Central memory CD4-positive, alpha-beta T cell (primary cell): ENCODE data around the gene SCLY.

Experiments
- DNase-seq: peaks from one replicate; pipeline ENCODE4 v3.0.0; 2022

Gene SCLY

GRCh38 chr2:238098901-238099713, 38.3 kb downstream of the SCLY start:
- DNase-seq = no peak

GRCh38 chr2:238099714-238100048, 38.9 kb downstream of the SCLY start:
- DNase-seq = no peak

- no peak for DNase-seq
These were observed 39.4 kb downstream of the SCLY start, which contains the start of gene ESPNL for GRCh38 chr2:238100049-238100820. ESPNL (plus strand) TSS chr2:238100340; CDS start chr2:238100420, 80 bp downstream.

GRCh38 chr2:238100821-238101771, 40.3 kb downstream of the SCLY start:
- DNase-seq = no peak

GRCh38 chr2:238101891-238102841, 41.4 kb downstream of the SCLY start:
- no peak for DNase-seq

GRCh38 chr2:238102865-238103264, 42.1 kb downstream of the SCLY start:
- DNase-seq = no peak

- DNase-seq = no peak
These were observed 42.8 kb downstream of the SCLY start for GRCh38 chr2:238103465-238104225.

- DNase-seq = no peak
These were observed 43.5 kb downstream of the SCLY start for GRCh38 chr2:238104226-238104690.

GRCh38 chr2:238104691-238105371, 44.0 kb downstream of the SCLY start:
- no peak for DNase-seq

- no peak for DNase-seq
These were observed 44.9 kb downstream of the SCLY start for GRCh38 chr2:238105506-238106338.

- DNase-seq = no peak
These were observed 45.5 kb downstream of the SCLY start for GRCh38 chr2:238106339-238106697.

- no peak for DNase-seq
These were observed 46.1 kb downstream of the SCLY start for GRCh38 chr2:238106698-238107524.

GRCh38 chr2:238107525-238108422, 47.0 kb downstream of the SCLY start:
- no peak for DNase-seq

- no peak for DNase-seq
These were observed 47.8 kb downstream of the SCLY start for GRCh38 chr2:238108423-238109183.

- no peak for DNase-seq
These were observed 52.8 kb downstream of the SCLY start for GRCh38 chr2:238113611-238114010.

GRCh38 chr2:238114331-238114841, 53.6 kb downstream of the SCLY start:
- no peak for DNase-seq
